NB4 (cell line): Measurements from ENCODE around the gene TMEM176B.

Experiments
- MYC ChIP-seq: IDR thresholded peaks from 2 replicates; pipeline ENCODE4 v1.6.1; 2011; ENCODE audit warnings: low read depth, low read length
- POLR2A ChIP-seq: IDR thresholded peaks from 2 replicates; pipeline ENCODE4 v1.6.1; 2011; ENCODE audit warnings: mild to moderate bottlenecking; ENCODE audit not compliant: insufficient read length; ENCODE audit errors: extremely low read depth
- TF ChIP-seq, protein P1 (sequence below): IDR thresholded peaks from one replicate; pipeline ENCODE4 v1.5.1; 2012; ENCODE audit warnings: low read depth, low read length
- TF ChIP-seq, protein P2 (sequence below): IDR thresholded peaks from 2 replicates; pipeline ENCODE4 v1.6.1; 2011; ENCODE audit warnings: low read depth, low read length

DNA sequence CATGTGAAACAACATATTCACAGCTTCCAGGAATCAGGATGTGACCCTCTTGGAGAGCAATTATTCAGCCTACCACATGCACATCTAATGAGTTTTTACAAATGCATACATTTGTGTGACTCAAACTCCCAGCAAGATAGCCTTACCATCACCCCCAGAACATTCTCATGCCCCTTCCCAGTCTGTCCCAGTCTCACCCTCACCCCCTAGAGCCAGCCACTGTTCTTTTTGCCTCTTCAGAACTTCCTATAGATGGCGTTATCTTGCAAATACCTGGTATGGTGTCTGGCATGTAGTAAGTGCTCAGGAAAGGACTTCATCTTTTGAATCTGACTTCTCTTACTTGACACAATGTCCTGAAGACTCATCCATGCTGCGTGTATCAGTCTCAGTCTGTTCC lies 28.2 kb upstream of the TMEM176B start:
- TF ChIP-seq POLR2A (no peak), MYC (no peak)
- TF ChIP-seq, protein P1, sequence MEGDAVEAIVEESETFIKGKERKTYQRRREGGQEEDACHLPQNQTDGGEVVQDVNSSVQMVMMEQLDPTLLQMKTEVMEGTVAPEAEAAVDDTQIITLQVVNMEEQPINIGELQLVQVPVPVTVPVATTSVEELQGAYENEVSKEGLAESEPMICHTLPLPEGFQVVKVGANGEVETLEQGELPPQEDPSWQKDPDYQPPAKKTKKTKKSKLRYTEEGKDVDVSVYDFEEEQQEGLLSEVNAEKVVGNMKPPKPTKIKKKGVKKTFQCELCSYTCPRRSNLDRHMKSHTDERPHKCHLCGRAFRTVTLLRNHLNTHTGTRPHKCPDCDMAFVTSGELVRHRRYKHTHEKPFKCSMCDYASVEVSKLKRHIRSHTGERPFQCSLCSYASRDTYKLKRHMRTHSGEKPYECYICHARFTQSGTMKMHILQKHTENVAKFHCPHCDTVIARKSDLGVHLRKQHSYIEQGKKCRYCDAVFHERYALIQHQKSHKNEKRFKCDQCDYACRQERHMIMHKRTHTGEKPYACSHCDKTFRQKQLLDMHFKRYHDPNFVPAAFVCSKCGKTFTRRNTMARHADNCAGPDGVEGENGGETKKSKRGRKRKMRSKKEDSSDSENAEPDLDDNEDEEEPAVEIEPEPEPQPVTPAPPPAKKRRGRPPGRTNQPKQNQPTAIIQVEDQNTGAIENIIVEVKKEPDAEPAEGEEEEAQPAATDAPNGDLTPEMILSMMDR = peak; percentile 21
- TF ChIP-seq, protein P2, sequence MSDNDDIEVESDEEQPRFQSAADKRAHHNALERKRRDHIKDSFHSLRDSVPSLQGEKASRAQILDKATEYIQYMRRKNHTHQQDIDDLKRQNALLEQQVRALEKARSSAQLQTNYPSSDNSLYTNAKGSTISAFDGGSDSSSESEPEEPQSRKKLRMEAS = no peak
